SK-N-SH (cell line): Measurements from ENCODE around the gene RHEBL1. TPM values are rescaled to one million over a fixed set of nuclear protein-coding genes. Genes with fewer than 3 reads are reported as not detected.

ENCODE experiments used
- CTCF ChIA-PET: fragments of 300-600, 350-600 bp; formaldehyde crosslinking; extraction: SDS; loops from one replicate; lab custom pipeline; 2021; lab: Yijun Ruan, JAX
- POLR2A ChIA-PET: fragments of 350-600 bp; sonication (Branson Sonifier 250); formaldehyde crosslinking; extraction: SDS; loops from one replicate; lab custom pipeline; 2020; ENCODE audit warnings: antibody characterized with exemption, inconsistent platforms; lab: Yijun Ruan, JAX
- DNase-seq: peaks from one replicate; pipeline ENCODE4 v3.0.0; 2012
- H2AFZ ChIP-seq: fragments of 200-600 bp; sonication (generic); 2 replicates; pipeline ENCODE4 v1.8.1; 2016; ENCODE audit warnings: antibody characterized with exemption, mild to moderate bottlenecking, low read depth
- H3F3A ChIP-seq: fragments of 200-600 bp; sonication (generic); replicated peaks from 2 replicates; pipeline ENCODE3; 2016; ENCODE audit warnings: antibody characterized with exemption, mild to moderate bottlenecking; ENCODE audit not compliant: insufficient read depth
- H3K27ac ChIP-seq, 2 experiments: fragments of 200-500 bp in 1 of 2; fragments of 200-600 bp in 1 of 2; sonication (Bioruptor generic) in 1 of 2; sonication (generic), shearing (Covaris generic) in 1 of 2; 2 replicates each; pipeline versions ENCODE4 v1.5.1 to v1.6.1; 2014 to 2016; ENCODE audit warnings: low read depth in 2 of 2, inconsistent platforms in 1 of 2, low read length in 1 of 2, mild to moderate bottlenecking in 1 of 2, mixed read lengths in 1 of 2
- H3K27me3 ChIP-seq: fragments of 200-600 bp; sonication (generic), shearing (Covaris generic); 2 replicates; pipeline ENCODE4 v1.6.1; 2016; ENCODE audit warnings: mixed run types; ENCODE audit not compliant: insufficient read depth
- H3K36me3 ChIP-seq, 2 experiments: fragments of 200-500 bp in 1 of 2; fragments of 200-600 bp in 1 of 2; sonication (Bioruptor generic) in 1 of 2; sonication (generic) in 1 of 2; replicated peaks in 1 of 2; 2 replicates each; pipeline versions ENCODE3 to v1.5.1; 2014 to 2016; ENCODE audit warnings: low read length in 1 of 2, mild to moderate bottlenecking in 1 of 2; ENCODE audit not compliant: insufficient read depth in 2 of 2, control insufficient read depth in 1 of 2
- H3K4me1 ChIP-seq, 2 experiments: fragments of 200-500 bp in 1 of 2; fragments of 200-600 bp in 1 of 2; sonication (Bioruptor generic) in 1 of 2; sonication (generic), shearing (Covaris generic) in 1 of 2; 2 replicates each; pipeline versions ENCODE4 v1.5.1 to v1.6.1; 2014 to 2016; ENCODE audit warnings: low read depth in 1 of 2, low read length in 1 of 2, mixed run types in 1 of 2; ENCODE audit not compliant: insufficient read depth in 2 of 2, control insufficient read depth in 1 of 2
- H3K4me2 ChIP-seq: fragments of 200-600 bp; sonication (generic), shearing (Covaris generic); 2 replicates; pipeline ENCODE4 v1.6.1; 2017; ENCODE audit warnings: mixed run types
- H3K4me3 ChIP-seq, 2 experiments: fragments of 200-500 bp in 1 of 2; fragments of 200-600 bp in 1 of 2; sonication (Bioruptor generic) in 1 of 2; sonication (generic), shearing (Covaris generic) in 1 of 2; 2 replicates each; pipeline versions ENCODE4 v1.5.1 to v1.8.1; 2014 to 2016; ENCODE audit warnings: low read depth in 2 of 2, inconsistent platforms in 1 of 2, low read length in 1 of 2, mild to moderate bottlenecking in 1 of 2, mixed read lengths in 1 of 2, moderate library complexity in 1 of 2
- H3K79me2 ChIP-seq: fragments of 200-600 bp; sonication (generic); 2 replicates; pipeline ENCODE4 v1.8.1; 2017; ENCODE audit warnings: mild to moderate bottlenecking; ENCODE audit not compliant: insufficient read depth
- H3K9ac ChIP-seq: fragments of 200-600 bp; sonication (generic); 2 replicates; pipeline ENCODE4 v1.6.1; 2017; ENCODE audit warnings: mixed run types
- H3K9me2 ChIP-seq: fragments of 200-600 bp; sonication (generic); 2 replicates; pipeline ENCODE4 v1.6.1; 2017; ENCODE audit warnings: mixed run types
- H3K9me3 ChIP-seq: fragments of 200-600 bp; sonication (generic); 2 replicates; pipeline ENCODE4 v1.6.1; 2017; ENCODE audit warnings: mixed run types, mild to moderate bottlenecking, moderate library complexity
- H4K20me1 ChIP-seq: fragments of 200-600 bp; sonication (generic); 2 replicates; pipeline ENCODE4 v1.6.1; 2017; ENCODE audit warnings: mild to moderate bottlenecking, mixed run types; ENCODE audit not compliant: insufficient read depth
- ELF1 ChIP-seq: IDR thresholded peaks from 2 replicates; pipeline ENCODE4 v1.4.0; 2012
- EZH2phosphoT487 ChIP-seq: fragments of 200-600 bp; sonication (generic); IDR thresholded peaks from 2 replicates; pipeline ENCODE4 v1.6.1; 2017; ENCODE audit warnings: low read depth, mixed run types, mild to moderate bottlenecking, antibody characterized with exemption, moderate library complexity, borderline replicate concordance
- FOSL2 ChIP-seq: IDR thresholded peaks from 2 replicates; pipeline ENCODE4 v1.4.0; 2012; ENCODE audit warnings: low read depth, mild to moderate bottlenecking, moderate library complexity, borderline replicate concordance
- FOXJ3 ChIP-seq: sonication (generic); formaldehyde crosslinking; IDR thresholded peaks from 2 replicates; pipeline ENCODE4 v1.5.1; 2020; ENCODE audit warnings: mild to moderate bottlenecking, missing genetic modification reagents
- FOXM1 ChIP-seq: IDR thresholded peaks from 2 replicates; pipeline ENCODE4 v1.4.0; 2012; ENCODE audit warnings: low read depth, mild to moderate bottlenecking
- GABPA ChIP-seq: IDR thresholded peaks from 2 replicates; pipeline ENCODE4 v1.4.0; 2012; ENCODE audit warnings: low read depth, mild to moderate bottlenecking
- GATA2 ChIP-seq: sonication (generic); formaldehyde crosslinking; IDR thresholded peaks from 2 replicates; pipeline ENCODE4 v1.5.0; 2020; ENCODE audit warnings: mild to moderate bottlenecking, missing genetic modification reagents
- IRF3 ChIP-seq: fragments of 150-350 bp; IDR thresholded peaks from 2 replicates; pipeline ENCODE4 v1.6.1; 2016; ENCODE audit warnings: mild to moderate bottlenecking, low read depth, low read length
- JUND ChIP-seq: IDR thresholded peaks from 2 replicates; pipeline ENCODE4 v1.4.0; 2012
- MXI1 ChIP-seq: IDR thresholded peaks from 2 replicates; pipeline ENCODE4 v1.6.1; 2012; ENCODE audit warnings: mild to moderate bottlenecking, low read depth, low read length, improper control_type of control experiment
- NFIC ChIP-seq: IDR thresholded peaks from 2 replicates; pipeline ENCODE4 v1.4.0; 2012; ENCODE audit warnings: borderline replicate concordance
- NRF1 ChIP-seq: IDR thresholded peaks from 2 replicates; pipeline ENCODE4 v1.6.1; 2012; ENCODE audit warnings: low read depth, mild to moderate bottlenecking, low read length
- POLR2AphosphoS5 ChIP-seq: IDR thresholded peaks from 2 replicates; pipeline ENCODE4 v1.6.1; 2012; ENCODE audit warnings: low read depth, low read length
- RAD21 ChIP-seq: IDR thresholded peaks from 2 replicates; pipeline ENCODE4 v1.6.1; 2012; ENCODE audit warnings: mild to moderate bottlenecking, low read length
- RCOR1 ChIP-seq: fragments of 150-350 bp; IDR thresholded peaks from 2 replicates; pipeline ENCODE4 v1.6.1; 2017; ENCODE audit warnings: antibody characterized with exemption, low read length
- RFX5 ChIP-seq: IDR thresholded peaks from 2 replicates; pipeline ENCODE4 v1.6.1; 2012; ENCODE audit warnings: mild to moderate bottlenecking, improper control_type of control experiment, low read length
- RXRA ChIP-seq: IDR thresholded peaks from 2 replicates; pipeline ENCODE4 v1.4.0; 2012; ENCODE audit warnings: low read depth, mild to moderate bottlenecking, borderline replicate concordance
- SIN3A ChIP-seq: IDR thresholded peaks from 2 replicates; pipeline ENCODE4 v1.6.1; 2012; ENCODE audit warnings: low read depth, mild to moderate bottlenecking, low read length, moderate library complexity, borderline replicate concordance
- TAF1 ChIP-seq: IDR thresholded peaks from 2 replicates; pipeline ENCODE4 v1.6.1; 2012; ENCODE audit warnings: low read depth, mild to moderate bottlenecking, low read length, moderate library complexity, borderline replicate concordance
- TCF12 ChIP-seq: IDR thresholded peaks from 2 replicates; pipeline ENCODE4 v1.4.0; 2012
- TEAD4 ChIP-seq: IDR thresholded peaks from 2 replicates; pipeline ENCODE4 v1.4.0; 2012; ENCODE audit warnings: mild to moderate bottlenecking, borderline replicate concordance; ENCODE audit not compliant: insufficient read depth
- YY1 ChIP-seq: IDR thresholded peaks from 2 replicates; pipeline ENCODE4 v1.4.0; 2012; ENCODE audit warnings: low read depth, mild to moderate bottlenecking
- WGBS: methylation state at CpG from one replicate; pipeline ENCODE4 v1.1.6; 2017; ENCODE audit warnings: low lambda C conversion rate; 5-methylcytosine and 5-hydroxymethylcytosine counted together
- polyA plus RNA-seq, 3 experiments: library from polyadenylated mRNA; depleted of rRNA; stranded (reverse); fragments of >200 nt; gene quantifications; 2 replicates each; pipeline ENCODE4 v1.2.3, GENCODE V29; 2012
- TF ChIP-seq, protein P1 (sequence below): fragments of 150-350 bp; IDR thresholded peaks from 2 replicates; pipeline ENCODE4 v1.6.1; 2017; ENCODE audit warnings: antibody characterized with exemption, low read length, low read depth, borderline replicate concordance
- TF ChIP-seq, protein P2 (sequence below): fragments of 200-600 bp; sonication (generic); IDR thresholded peaks from 2 replicates; pipeline ENCODE4 v1.6.1; 2017; ENCODE audit warnings: antibody characterized with exemption, mild to moderate bottlenecking, moderate library complexity
- TF ChIP-seq, protein P3 (sequence below): IDR thresholded peaks from 2 replicates; pipeline ENCODE4 v1.4.0; 2012; ENCODE audit warnings: low read depth

The RHEBL1 gene
- polyA plus RNA-seq, 1 of the 3 experiments (the other 2 are of a cell fraction) = 2.2 TPM

- CTCF ChIA-PET = interaction anchor here (1.0 to 25.0 kb wide), 8 partner anchors 7 to 188 kb away, joined by 3 to 315 read pairs (median 93); partner anchors contain the start of genes DHH, LMBR1L and RHEBL1
Observed at GRCh38 chr12:49100380-49100779, 30.6 kb upstream of the RHEBL1 start.

DNA sequence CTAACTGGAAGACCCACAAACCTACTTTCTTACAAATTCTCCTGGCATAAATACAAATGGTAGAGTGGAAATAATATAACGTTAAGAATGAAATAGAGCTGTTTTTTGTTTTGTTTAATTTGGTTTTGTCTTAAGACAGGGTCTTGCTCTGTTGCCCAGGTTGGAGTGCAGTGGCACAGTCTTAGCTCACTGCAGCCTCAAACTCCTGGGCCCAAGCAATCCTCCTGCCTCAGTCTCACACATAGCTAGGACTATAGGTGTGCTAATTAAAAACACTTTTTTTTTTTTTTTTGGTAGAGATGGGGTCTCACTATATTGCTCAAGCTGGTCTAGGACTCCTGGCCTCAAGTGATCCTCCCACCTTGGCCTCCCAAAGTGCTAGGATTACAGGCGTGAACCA lies 28.9 kb upstream of the RHEBL1 start:
- DNase-seq = no peak
- H3K4me3 ChIP-seq = no peak overlapping the region
- no peaks in the 10 kb centered on the region for H3F3A ChIP-seq
- H3K9me2 ChIP-seq = no peaks in the 10 kb centered on the region
- peaks cover 28 to 46% of the 10 kb centered on the region in 2 experiments for H3K36me3 ChIP-seq
- H3K27ac ChIP-seq = no peak overlapping the region
- H3K9ac ChIP-seq = no peak overlapping the region
- no peaks in the 10 kb centered on the region for H4K20me1 ChIP-seq
- CTCF ChIA-PET = interaction anchor here (0.6 to 25.0 kb wide), 17 partner anchors 10 to 248 kb away, joined by 3 to 315 read pairs (median 6); partner anchors contain the start of genes DNAJC22, LMBR1L and RHEBL1
- peaks cover 0 to 13% of the 10 kb centered on the region in 2 experiments; a peak in 1 of 4 replicates for H3K4me1 ChIP-seq
- no peak overlapping the region for H2AFZ ChIP-seq
- 97% methylated on average over 2 of the region's 2 CpGs for WGBS
- no peaks in the 10 kb centered on the region for H3K79me2 ChIP-seq
- POLR2A ChIA-PET = interaction anchor here (2.4 kb wide), 1 partner anchor 11 kb away, joined by 9 read pairs; no protein-coding TSS in a partner anchor
- H3K9me3 ChIP-seq = no peaks in the 10 kb centered on the region
- peaks cover 9% of the 10 kb centered on the region; the same call in 1 of the 2 replicates for H3K27me3 ChIP-seq
- no peak overlapping the region for H3K4me2 ChIP-seq
- no peak for TF ChIP-seq SIN3A
- no peak for TF ChIP-seq RAD21
- TF ChIP-seq TCF12 = no peak
- no peak for TF ChIP-seq NRF1
- no peak for TF ChIP-seq MXI1
- TF ChIP-seq FOXJ3 (CRISPR knock-in tag) = no peak
- no peak for TF ChIP-seq NFIC
- TF ChIP-seq GABPA = no peak
- no peak for TF ChIP-seq RFX5
- TF ChIP-seq RCOR1 = no peak
- no peak for TF ChIP-seq TAF1
- no peak for TF ChIP-seq TEAD4
- TF ChIP-seq ELF1 = no peak
- no peak for TF ChIP-seq FOXM1
- TF ChIP-seq, protein P1, sequence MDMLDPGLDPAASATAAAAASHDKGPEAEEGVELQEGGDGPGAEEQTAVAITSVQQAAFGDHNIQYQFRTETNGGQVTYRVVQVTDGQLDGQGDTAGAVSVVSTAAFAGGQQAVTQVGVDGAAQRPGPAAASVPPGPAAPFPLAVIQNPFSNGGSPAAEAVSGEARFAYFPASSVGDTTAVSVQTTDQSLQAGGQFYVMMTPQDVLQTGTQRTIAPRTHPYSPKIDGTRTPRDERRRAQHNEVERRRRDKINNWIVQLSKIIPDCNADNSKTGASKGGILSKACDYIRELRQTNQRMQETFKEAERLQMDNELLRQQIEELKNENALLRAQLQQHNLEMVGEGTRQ = no peak
- no peak for TF ChIP-seq IRF3
- TF ChIP-seq, protein P2, sequence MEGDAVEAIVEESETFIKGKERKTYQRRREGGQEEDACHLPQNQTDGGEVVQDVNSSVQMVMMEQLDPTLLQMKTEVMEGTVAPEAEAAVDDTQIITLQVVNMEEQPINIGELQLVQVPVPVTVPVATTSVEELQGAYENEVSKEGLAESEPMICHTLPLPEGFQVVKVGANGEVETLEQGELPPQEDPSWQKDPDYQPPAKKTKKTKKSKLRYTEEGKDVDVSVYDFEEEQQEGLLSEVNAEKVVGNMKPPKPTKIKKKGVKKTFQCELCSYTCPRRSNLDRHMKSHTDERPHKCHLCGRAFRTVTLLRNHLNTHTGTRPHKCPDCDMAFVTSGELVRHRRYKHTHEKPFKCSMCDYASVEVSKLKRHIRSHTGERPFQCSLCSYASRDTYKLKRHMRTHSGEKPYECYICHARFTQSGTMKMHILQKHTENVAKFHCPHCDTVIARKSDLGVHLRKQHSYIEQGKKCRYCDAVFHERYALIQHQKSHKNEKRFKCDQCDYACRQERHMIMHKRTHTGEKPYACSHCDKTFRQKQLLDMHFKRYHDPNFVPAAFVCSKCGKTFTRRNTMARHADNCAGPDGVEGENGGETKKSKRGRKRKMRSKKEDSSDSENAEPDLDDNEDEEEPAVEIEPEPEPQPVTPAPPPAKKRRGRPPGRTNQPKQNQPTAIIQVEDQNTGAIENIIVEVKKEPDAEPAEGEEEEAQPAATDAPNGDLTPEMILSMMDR = no peak
- no peak for TF ChIP-seq YY1
- TF ChIP-seq GATA2 = no peak

More at GRCh38 chr12:49100380-49100779, 30.6 kb upstream of the RHEBL1 start:
- H3K27ac ChIP-seq = no peak overlapping the region
- TF ChIP-seq, protein P3, sequence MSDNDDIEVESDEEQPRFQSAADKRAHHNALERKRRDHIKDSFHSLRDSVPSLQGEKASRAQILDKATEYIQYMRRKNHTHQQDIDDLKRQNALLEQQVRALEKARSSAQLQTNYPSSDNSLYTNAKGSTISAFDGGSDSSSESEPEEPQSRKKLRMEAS = no peak
- TF ChIP-seq NFIC (no peak), EZH2phosphoT487 (no peak), TAF1 (no peak), TEAD4 (no peak), RXRA (no peak), MXI1 (no peak), JUND (no peak), FOSL2 (no peak), POLR2AphosphoS5 (no peak), FOXM1 (no peak), FOXJ3 (CRISPR knock-in tag) (no peak), RCOR1 (no peak)
- H3K4me2 ChIP-seq = no peak overlapping the region
- no peaks in the 10 kb centered on the region for H3F3A ChIP-seq
- no peak overlapping the region for H2AFZ ChIP-seq
- H3K4me1 ChIP-seq = no peaks in the 10 kb centered on the region; a peak in 1 of 4 replicates
- 92% methylated on average over 6 of the region's 6 CpGs for WGBS
- peaks cover 36 to 63% of the 10 kb centered on the region in 2 experiments for H3K36me3 ChIP-seq
- DNase-seq = no peak
- H3K79me2 ChIP-seq = no peaks in the 10 kb centered on the region; the same call in 1 of the 2 replicates
- no peaks in the 10 kb centered on the region for H3K27me3 ChIP-seq
- no peak overlapping the region for H3K9ac ChIP-seq
- peaks cover 9% of the 10 kb centered on the region; the same call in 1 of the 2 replicates for H4K20me1 ChIP-seq
- no peaks in the 10 kb centered on the region for H3K9me2 ChIP-seq
- POLR2A ChIA-PET = interaction anchor here (1.3 to 2.4 kb wide), 2 partner anchors 9 to 30 kb away, joined by 3 to 9 read pairs; no protein-coding TSS in a partner anchor
- no peak overlapping the region for H3K4me3 ChIP-seq
- H3K9me3 ChIP-seq = no peaks in the 10 kb centered on the region
